SU-DHL-6 (cell line): Measurements from ENCODE around the gene LLCFC1.

Experiments used
- CTCF ChIP-seq: fragments of 200-600 bp; sonication (generic); IDR thresholded peaks from one replicate; pipeline ENCODE4 v1.5.1; 2017; ENCODE audit warnings: antibody characterized with exemption, mild to moderate bottlenecking, low read length, moderate library complexity; ENCODE audit not compliant: insufficient read depth, poor library complexity, severe bottlenecking
- EZH2phosphoT487 ChIP-seq: fragments of 200-600 bp; sonication (generic), shearing (Covaris generic); conservative IDR thresholded peaks from 2 replicates; pipeline ENCODE4 v1.6.1; 2018; ENCODE audit warnings: mild to moderate bottlenecking, antibody characterized with exemption, low read length, moderate library complexity, mixed read lengths

- TF ChIP-seq CTCF (no peak), EZH2phosphoT487 (no peak)
Measured at GRCh38 chr7:142905759-142906158, 33.5 kb upstream of the LLCFC1 start.
